Endothelial cell of umbilical vein (primary cell): ENCODE data around the gene CLIC3. TPM values are rescaled to one million over a fixed set of nuclear protein-coding genes. Genes with fewer than 3 reads are reported as not detected.

Source experiments
- BruUV-seq: library from RNA; stranded (reverse); fragments of 400-500 nt; replicated peaks from 2 replicates; lab custom pipeline; 2021; lab: Mats Ljungman, UMichigan
- CTCF ChIA-PET: fragments of 300-600, 350-600 bp; sonication (Branson Sonifier 250); formaldehyde crosslinking; loops from one replicate; lab custom pipeline; 2021; ENCODE audit warnings: antibody characterized with exemption, inconsistent platforms; lab: Charles Lee
- POLR2A ChIA-PET: fragments of 300-600, 350-600 bp; sonication (Branson Sonifier 250); formaldehyde crosslinking; loops from one replicate; lab custom pipeline; 2021; ENCODE audit warnings: antibody characterized with exemption, inconsistent platforms; lab: Charles Lee
- DNase-seq: peaks from one replicate; pipeline ENCODE4 v3.0.0-alpha.2; 2011; ENCODE audit warnings: low read depth, low spot score
- FAIRE-seq: peaks from 2 replicates; lab custom pipeline; 2011; peaks lifted over from hg19 to GRCh38; lab: Jason Lieb, UNC
- H2AFZ ChIP-seq: 2 replicates; pipeline ENCODE4 v1.6.0; 2012; ENCODE audit warnings: low read depth, low read length, control low read depth, inconsistent platforms
- H3K27ac ChIP-seq: 2 replicates; pipeline ENCODE4 v1.5.1; 2011; ENCODE audit warnings: low read depth, mild to moderate bottlenecking, control low read depth, low read length, moderate library complexity; ENCODE audit not compliant: insufficient read depth
- H3K27me3 ChIP-seq, 2 experiments: 2 replicates each; pipeline versions ENCODE4 v1.6.0 to v1.6.1; 2011; ENCODE audit warnings: low read length in 2 of 2, mixed read lengths in 1 of 2; ENCODE audit not compliant: control insufficient read depth in 2 of 2, insufficient read depth in 2 of 2
- H3K36me3 ChIP-seq, 2 experiments: 2 replicates in 1 of 2; 3 replicates in 1 of 2; pipeline ENCODE4 v1.5.1; 2011; ENCODE audit warnings: low read length in 2 of 2, mild to moderate bottlenecking in 1 of 2, moderate library complexity in 1 of 2; ENCODE audit not compliant: control insufficient read depth in 2 of 2, insufficient read depth in 2 of 2; ENCODE audit errors: extremely low read depth in 1 of 2
- H3K4me1 ChIP-seq: 3 replicates; pipeline ENCODE4 v1.5.1; 2011; ENCODE audit warnings: mild to moderate bottlenecking, low read length; ENCODE audit not compliant: control insufficient read depth, insufficient read depth; ENCODE audit errors: extremely low read depth
- H3K4me2 ChIP-seq: 2 replicates; pipeline ENCODE4 v1.6.1; 2011; ENCODE audit warnings: low read length, control low read depth, mixed read lengths; ENCODE audit not compliant: insufficient read depth
- H3K4me3 ChIP-seq, 3 experiments: fragments of 200-600 bp in 1 of 3; sonication (generic), shearing (Covaris generic) in 1 of 3; replicated peaks in 1 of 3; 2 replicates each; pipeline ENCODE4 v1.5.1; 2011 to 2016; ENCODE audit warnings: control low read depth in 3 of 3, low read length in 3 of 3, mild to moderate bottlenecking in 2 of 3, inconsistent platforms in 1 of 3, low read depth in 1 of 3, moderate library complexity in 1 of 3; ENCODE audit not compliant: insufficient read depth in 1 of 3
- H3K79me2 ChIP-seq: 2 replicates; pipeline ENCODE4 v1.6.0; 2012; ENCODE audit warnings: low read length, inconsistent platforms; ENCODE audit not compliant: control insufficient read depth, insufficient read depth
- H3K9ac ChIP-seq: replicated peaks from 2 replicates; pipeline ENCODE3; 2011; ENCODE audit warnings: low read length, control low read depth; ENCODE audit not compliant: insufficient read depth; ENCODE audit errors: extremely low read depth
- H3K9me1 ChIP-seq: replicated peaks from 3 replicates; pipeline ENCODE4 v1.6.0; 2011; ENCODE audit warnings: mild to moderate bottlenecking, low read length; ENCODE audit not compliant: control insufficient read depth, insufficient read depth; ENCODE audit errors: extremely low read depth
- H3K9me3 ChIP-seq: replicated peaks from 2 replicates; pipeline ENCODE4 v1.5.1; 2012; ENCODE audit warnings: low read length, inconsistent platforms; ENCODE audit not compliant: control insufficient read depth, insufficient read depth
- H4K20me1 ChIP-seq: replicated peaks from 2 replicates; pipeline ENCODE3; 2011; ENCODE audit warnings: mild to moderate bottlenecking, low read length; ENCODE audit not compliant: control insufficient read depth, insufficient read depth; ENCODE audit errors: extremely low read depth
- CTCF ChIP-seq, 2 donors: IDR thresholded peaks; 1 replicate in 1 of 2; 2 replicates in 1 of 2; pipeline ENCODE4 v1.5.1; 2011; ENCODE audit warnings: low read length in 2 of 2, mild to moderate bottlenecking in 2 of 2, moderate library complexity in 2 of 2, control low read depth in 1 of 2, inconsistent platforms in 1 of 2, low read depth in 1 of 2; ENCODE audit not compliant: insufficient read depth in 1 of 2; ENCODE audit errors: extremely low read depth in 1 of 2
- EZH2 ChIP-seq: IDR thresholded peaks from 2 replicates; pipeline ENCODE4 v1.6.1; 2012; ENCODE audit warnings: borderline replicate concordance, low read depth, mild to moderate bottlenecking, moderate library complexity, low read length, inconsistent platforms; ENCODE audit not compliant: severe bottlenecking
- FOS ChIP-seq: IDR thresholded peaks from 2 replicates; pipeline ENCODE4 v1.6.1; 2011; ENCODE audit warnings: mild to moderate bottlenecking, low read length, moderate library complexity, borderline replicate concordance; ENCODE audit not compliant: insufficient read depth
- GATA2 ChIP-seq: IDR thresholded peaks from 2 replicates; pipeline ENCODE4 v1.7.0; 2011; ENCODE audit warnings: low read depth, mild to moderate bottlenecking, moderate library complexity, mixed read lengths, low read length; ENCODE audit not compliant: insufficient read length, insufficient read depth
- JUN ChIP-seq: IDR thresholded peaks from 2 replicates; pipeline ENCODE4 v1.6.1; 2011; ENCODE audit warnings: borderline replicate concordance, low read depth; ENCODE audit not compliant: insufficient read length, insufficient read depth
- MAX ChIP-seq: IDR thresholded peaks from 2 replicates; pipeline ENCODE4 v1.6.1; 2011; ENCODE audit not compliant: insufficient read depth, insufficient read length
- MYC ChIP-seq: IDR thresholded peaks from one replicate; pipeline ENCODE4 v1.6.1; 2011; ENCODE audit warnings: mild to moderate bottlenecking, low read depth, low read length
- POLR2A ChIP-seq: IDR thresholded peaks from 2 replicates; pipeline ENCODE4 v1.6.1; 2012; ENCODE audit warnings: low read depth, mild to moderate bottlenecking, control low read depth, low read length
- POLR2AphosphoS5 ChIP-seq: IDR thresholded peaks from 2 replicates; pipeline ENCODE4 v1.6.1; 2012; ENCODE audit warnings: low read depth, mild to moderate bottlenecking, control low read depth, low read length, moderate library complexity; ENCODE audit not compliant: insufficient read depth
- dilution Hi-C: fragments of 300-500 bp; cut with MboI; formaldehyde crosslinking; loops from one replicate; pipeline ENCODE4 v1.15.0; 2019; ENCODE audit warnings: low sequenced_read_pairs; ENCODE audit not compliant: extremely low pct_ligation_motif_present
- intact Hi-C: fragments of 100-400 bp; cut with micrococcal nuclease; formaldehyde crosslinking; loops from one replicate; pipeline ENCODE4 v1.10.0; 2022
- polyA plus RNA-seq, 4 experiments: library from polyadenylated mRNA; depleted of rRNA in 3 of 4; stranded (reverse) in 3 of 4; unstranded in 1 of 4; fragments of >200 nt; gene quantifications; 2 replicates each; pipeline versions ENCODE4 v1.2.1 to v1.2.3, GENCODE V29; 2011 to 2012; ENCODE audit warnings: missing spikeins in 1 of 4
- total RNA-seq: library from RNA; stranded (reverse); gene quantifications from 2 replicates; pipeline ENCODE4 v1.2.3, GENCODE V29; 2021

Gene CLIC3
- total and polyA plus RNA-seq, 2 donors (not counting 3 experiments of a cell fraction or from before 2014, with no cell fraction given) = 2.3 TPM; not detected in 1

- no peak for TF ChIP-seq MYC
- no peak for TF ChIP-seq EZH2
- TF ChIP-seq MAX = no peak
- TF ChIP-seq CTCF (IDR thresholded peaks at IDR 0.05; ENCODE audit: extremely low read depth in 1 of 2, insufficient read depth in 1 of 2, low read depth in 1 of 2, low read length in 2 of 2) = no peak
- no peak for TF ChIP-seq GATA2
- TF ChIP-seq FOS = no peak
- TF ChIP-seq POLR2AphosphoS5 = no peak
- no peak for TF ChIP-seq JUN
- no peak for TF ChIP-seq POLR2A
- DNase-seq = peak; percentile 40
- peak overlapping the region; percentile 98 for H2AFZ ChIP-seq
- H3K27ac ChIP-seq = no peak overlapping the region
- peak overlapping the region; percentile 44 to 57 (median 54) for H3K4me3 ChIP-seq
- H4K20me1 ChIP-seq = no peaks in the 10 kb centered on the region
- H3K4me2 ChIP-seq = peak overlapping the region; percentile 56
- no peaks in the 10 kb centered on the region for H3K9me3 ChIP-seq
- intact Hi-C loops = loop anchor here (1.0 to 2.0 kb wide), 4 partner anchors 17 to 182 kb away; partner anchors contain the start of genes ABCA2, MAN1B1 and RNF224
- peaks cover 0 to 2% of the 10 kb centered on the region in 2 experiments for H3K36me3 ChIP-seq
- dilution Hi-C loops = no loop called here
- peaks cover 33% of the 10 kb centered on the region for H3K79me2 ChIP-seq
- peaks cover 0 to 3% of the 10 kb centered on the region in 2 experiments for H3K27me3 ChIP-seq
- H3K9ac ChIP-seq = peak overlapping the region; percentile 36
- peaks cover 41% of the 10 kb centered on the region for H3K4me1 ChIP-seq
- POLR2A ChIA-PET = no interaction called here
- FAIRE-seq = peak; percentile 63
- CTCF ChIA-PET = interaction anchor here (1.3 to 5.2 kb wide), 8 partner anchors 10 to 259 kb away, joined by 4 to 58 read pairs (median 11); no protein-coding TSS in a partner anchor
- no peaks in the 10 kb centered on the region for H3K9me1 ChIP-seq
- BruUV-seq = no TSS peak
Measured at GRCh38 chr9:137045294-137046087, 49.1 kb upstream of the CLIC3 start.
